IPS-18a (cell line): ENCODE results near the gene SIX2.

Experiments
- H3K27ac ChIP-seq: one replicate; pipeline ENCODE4 v1.5.1; 2013; ENCODE audit warnings: low read length
- H3K27me3 ChIP-seq: one replicate; pipeline ENCODE4 v1.6.1; 2013; ENCODE audit warnings: mild to moderate bottlenecking, low read length; ENCODE audit not compliant: control insufficient read depth, insufficient read depth
- H3K36me3 ChIP-seq: one replicate; pipeline ENCODE4 v1.6.1; 2013; ENCODE audit warnings: low read depth, low read length; ENCODE audit not compliant: control insufficient read depth
- H3K4me1 ChIP-seq: one replicate; pipeline ENCODE4 v1.6.1; 2013; ENCODE audit warnings: low read depth, low read length; ENCODE audit not compliant: control insufficient read depth
- H3K4me3 ChIP-seq: one replicate; pipeline ENCODE4 v1.5.1; 2013; ENCODE audit warnings: low read length
- H3K9ac ChIP-seq: one replicate; pipeline ENCODE4 v1.6.1; 2013; ENCODE audit warnings: mild to moderate bottlenecking, low read length, moderate library complexity
- H3K9me3 ChIP-seq: one replicate; pipeline ENCODE4 v1.6.1; 2013; ENCODE audit warnings: low read depth, low read length; ENCODE audit not compliant: control insufficient read depth

SIX2 gene

DNA sequence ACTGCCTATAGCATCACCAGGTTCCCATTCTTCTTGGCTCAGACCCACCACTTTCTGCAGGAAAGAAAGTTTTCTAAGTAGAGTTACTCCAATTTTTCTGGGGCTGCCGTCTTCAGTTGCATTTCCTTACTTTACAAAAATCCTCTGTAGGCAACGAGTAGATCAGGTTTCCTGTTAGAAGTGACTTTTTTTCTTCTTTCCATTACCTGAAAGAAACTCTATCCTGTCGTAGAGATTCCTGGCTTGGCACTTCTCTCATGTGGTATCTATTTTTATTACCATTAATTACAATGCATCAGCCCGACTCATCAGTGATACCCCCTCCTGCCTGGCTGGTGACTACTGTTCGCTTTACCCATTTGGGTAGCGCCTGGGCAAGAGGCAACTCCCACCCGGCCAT lies 5.6 kb upstream of the SIX2 start:
- no peak overlapping the region for H3K9ac ChIP-seq
- no peaks in the 10 kb centered on the region for H3K9me3 ChIP-seq
- no peak overlapping the region for H3K27ac ChIP-seq
- H3K36me3 ChIP-seq, result no peaks in the 10 kb centered on the region
- H3K27me3 ChIP-seq, result peaks cover 75% of the 10 kb centered on the region
- H3K4me3 ChIP-seq, result no peak overlapping the region
- H3K4me1 ChIP-seq, result peaks cover 7% of the 10 kb centered on the region

DNA sequence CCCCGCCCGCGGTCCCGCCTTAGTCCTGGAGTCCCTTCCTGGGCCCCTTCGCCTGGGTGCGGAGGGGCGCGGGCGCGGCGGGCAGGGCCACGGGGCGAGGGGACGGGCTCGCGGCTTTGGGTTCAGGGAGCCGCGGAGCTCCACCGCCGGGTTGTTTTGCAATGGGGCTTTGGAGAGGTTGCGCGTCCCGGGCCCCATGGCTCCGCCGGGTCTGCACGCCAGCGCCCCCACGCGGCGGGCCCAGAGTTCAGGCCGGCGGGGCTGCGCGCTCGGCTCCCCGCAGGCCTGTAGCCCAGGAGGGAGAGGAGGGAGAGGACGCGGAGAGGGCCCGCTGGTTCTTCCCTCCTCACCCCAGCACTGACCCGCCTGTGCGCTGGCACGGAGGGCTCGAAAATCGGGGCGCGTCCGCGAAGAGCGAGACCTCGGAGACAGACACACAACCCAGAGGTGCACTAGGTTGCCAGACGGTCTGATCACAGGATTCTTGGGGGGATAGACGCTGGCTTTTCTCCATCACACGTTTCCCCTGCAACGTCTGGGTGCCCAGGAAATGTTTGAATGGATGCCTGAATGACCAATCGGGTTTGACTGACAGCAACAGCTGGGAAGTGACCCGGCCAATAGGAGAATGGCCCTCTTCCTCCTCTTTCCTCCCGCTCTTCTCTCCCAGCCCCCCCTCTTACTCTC lies 4.9 kb upstream of the SIX2 start:
- peaks cover 81% of the 10 kb centered on the region for H3K27me3 ChIP-seq
- peak overlapping the region; percentile 52 for H3K4me3 ChIP-seq
- H3K9ac ChIP-seq, result no peak overlapping the region
- H3K4me1 ChIP-seq, result peaks cover 7% of the 10 kb centered on the region
- no peaks in the 10 kb centered on the region for H3K36me3 ChIP-seq
- no peak overlapping the region for H3K27ac ChIP-seq
- H3K9me3 ChIP-seq, result no peaks in the 10 kb centered on the region

DNA sequence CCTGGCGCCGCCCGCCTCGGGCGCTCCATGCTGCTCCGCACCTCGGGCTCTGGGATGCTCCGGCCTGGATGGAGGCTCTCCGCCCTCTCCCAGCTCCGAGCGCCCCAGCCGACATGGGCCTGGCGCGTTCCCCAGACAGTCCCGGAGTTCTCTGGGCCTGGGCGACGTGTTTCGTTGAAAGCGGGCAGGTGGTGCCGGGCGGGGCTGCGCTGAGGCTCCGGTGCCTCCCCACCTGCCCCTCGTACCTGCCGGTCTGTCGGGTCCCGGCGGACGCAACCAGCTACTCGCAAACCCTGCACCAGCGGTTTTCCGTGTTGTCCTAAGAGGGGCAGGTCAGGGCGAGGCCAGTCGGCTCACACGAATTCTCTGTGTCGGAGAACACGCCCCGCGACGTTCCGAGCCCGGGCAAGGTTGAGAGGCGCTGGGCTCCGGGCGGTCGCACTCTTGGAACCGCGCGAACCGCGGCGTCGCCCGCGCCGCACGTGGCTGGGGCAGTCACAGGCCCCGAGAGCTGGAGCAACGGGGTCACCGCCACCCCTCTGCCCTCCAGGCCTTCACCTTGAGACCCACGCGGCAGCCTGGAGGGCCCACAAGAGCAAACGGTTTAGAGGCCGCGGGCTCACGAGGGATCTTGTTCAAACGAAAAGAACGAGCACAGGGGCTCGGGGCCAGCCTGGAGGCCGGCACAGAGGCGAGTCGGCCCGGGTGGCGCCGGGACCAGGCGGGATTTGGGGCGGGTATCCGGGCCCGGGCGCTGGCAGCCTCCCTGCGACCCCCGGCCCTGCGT lies 4.2 kb upstream of the SIX2 start:
- Histone ChIP-seq H3K27ac (no peak overlapping the region), H3K27me3 (peaks cover 88% of the 10 kb centered on the region), H3K4me1 (peaks cover 12% of the 10 kb centered on the region), H3K36me3 (no peaks in the 10 kb centered on the region), H3K9me3 (no peaks in the 10 kb centered on the region), H3K4me3 (peak overlapping the region; percentile 52), H3K9ac (no peak overlapping the region)

DNA sequence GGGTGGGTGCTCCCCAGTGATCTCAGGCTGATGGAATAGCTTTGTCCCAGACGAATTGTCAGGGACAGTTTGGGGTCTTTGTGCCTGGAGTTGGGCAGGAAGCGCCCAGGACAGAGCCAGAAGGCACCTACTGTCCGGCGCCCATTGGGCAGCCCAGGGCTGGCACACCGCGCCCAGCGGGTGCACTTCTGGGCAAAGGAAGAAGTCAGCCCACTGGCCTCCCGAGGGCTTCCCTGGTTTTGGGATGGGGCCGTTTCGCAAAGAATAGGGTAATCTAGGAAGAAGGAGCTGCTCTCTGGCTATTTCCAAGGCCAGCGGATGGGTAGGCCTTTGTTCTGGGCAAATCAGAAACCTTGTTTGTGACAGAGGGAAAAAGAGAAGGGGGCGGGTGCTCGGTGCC lies 3.5 kb upstream of the SIX2 start:
- no peak overlapping the region for H3K9ac ChIP-seq
- H3K4me1 ChIP-seq, result peaks cover 12% of the 10 kb centered on the region
- no peaks in the 10 kb centered on the region for H3K36me3 ChIP-seq
- H3K27me3 ChIP-seq, result peaks cover 88% of the 10 kb centered on the region
- no peak overlapping the region for H3K27ac ChIP-seq
- H3K9me3 ChIP-seq, result no peaks in the 10 kb centered on the region
- H3K4me3 ChIP-seq, result peak overlapping the region; percentile 52

DNA sequence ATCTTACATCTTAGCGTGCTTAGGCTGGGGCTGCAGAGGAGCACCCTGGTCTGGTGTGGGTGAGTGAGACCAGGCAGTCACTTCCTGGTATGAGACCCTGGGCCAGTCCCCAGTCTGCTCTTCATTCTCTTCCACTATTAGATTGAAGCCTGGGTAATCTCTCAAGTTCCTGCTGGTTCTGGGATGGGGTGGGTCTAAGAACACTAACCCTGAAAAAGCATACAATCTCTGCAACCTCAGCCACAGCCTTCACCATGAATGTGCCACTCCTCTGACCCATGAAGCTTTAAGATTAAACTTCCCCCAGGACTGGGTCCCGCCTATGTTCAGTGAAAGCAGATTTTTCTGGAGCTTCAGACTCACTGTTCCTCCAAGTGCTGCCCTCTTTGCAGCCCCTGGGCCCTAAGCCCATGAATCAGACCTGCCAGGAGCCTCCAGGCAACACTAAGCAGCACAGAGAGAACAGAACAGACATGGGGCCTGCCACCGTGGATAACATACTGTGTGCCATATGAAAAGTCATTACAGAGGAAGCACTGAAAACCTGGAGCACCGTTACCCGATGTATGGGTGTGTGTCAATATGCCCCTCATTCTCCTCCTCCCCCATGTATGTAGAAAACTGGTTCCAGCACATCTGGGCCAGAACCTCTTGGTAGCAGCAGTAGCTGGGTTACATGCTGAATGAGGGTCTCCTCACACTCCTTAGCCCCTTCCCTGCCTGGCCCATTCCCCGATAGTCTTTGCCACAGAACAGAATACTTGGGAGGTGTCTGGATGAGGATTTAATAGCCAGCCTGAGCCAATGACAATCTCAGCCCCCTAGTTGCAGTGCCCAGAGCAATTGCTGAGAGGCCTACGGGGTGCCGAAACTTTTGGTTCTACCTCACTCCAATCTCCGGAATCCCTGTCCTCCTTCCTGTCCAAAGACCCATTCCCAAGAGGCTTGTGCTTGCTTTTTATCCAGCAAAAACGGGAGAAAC lies 2.7 kb upstream of the SIX2 start:
- peaks cover 12% of the 10 kb centered on the region for H3K4me1 ChIP-seq
- H3K27me3 ChIP-seq, result peaks cover 90% of the 10 kb centered on the region
- H3K4me3 ChIP-seq, result no peak overlapping the region
- no peak overlapping the region for H3K9ac ChIP-seq
- no peaks in the 10 kb centered on the region for H3K36me3 ChIP-seq
- H3K9me3 ChIP-seq, result no peaks in the 10 kb centered on the region
- H3K27ac ChIP-seq, result no peak overlapping the region

DNA sequence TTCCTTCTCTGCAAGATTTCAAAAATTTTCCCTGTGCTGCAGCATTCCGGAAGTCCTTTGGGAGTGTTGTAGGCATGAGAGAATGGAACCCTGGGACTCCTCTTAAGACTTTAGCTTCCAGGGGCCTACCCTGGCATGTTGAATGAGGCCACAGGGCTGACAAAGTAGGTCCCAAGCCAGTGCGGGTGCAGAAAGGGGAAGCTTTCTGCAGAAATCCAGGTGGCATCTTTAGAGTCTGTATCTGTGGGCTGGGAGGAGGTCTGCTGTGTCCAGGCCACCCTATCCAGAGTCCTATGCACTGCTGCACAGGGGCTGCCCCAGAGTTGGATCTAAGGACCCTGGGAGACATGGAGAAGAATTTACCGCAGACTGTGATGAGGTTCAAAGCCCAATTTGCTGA lies 1.9 kb upstream of the SIX2 start:
- no peaks in the 10 kb centered on the region for H3K9me3 ChIP-seq
- H3K27ac ChIP-seq, result no peak overlapping the region
- H3K36me3 ChIP-seq, result no peaks in the 10 kb centered on the region
- H3K9ac ChIP-seq, result no peak overlapping the region
- peaks cover 98% of the 10 kb centered on the region for H3K27me3 ChIP-seq
- no peak overlapping the region for H3K4me3 ChIP-seq
- H3K4me1 ChIP-seq, result peaks cover 12% of the 10 kb centered on the region

DNA sequence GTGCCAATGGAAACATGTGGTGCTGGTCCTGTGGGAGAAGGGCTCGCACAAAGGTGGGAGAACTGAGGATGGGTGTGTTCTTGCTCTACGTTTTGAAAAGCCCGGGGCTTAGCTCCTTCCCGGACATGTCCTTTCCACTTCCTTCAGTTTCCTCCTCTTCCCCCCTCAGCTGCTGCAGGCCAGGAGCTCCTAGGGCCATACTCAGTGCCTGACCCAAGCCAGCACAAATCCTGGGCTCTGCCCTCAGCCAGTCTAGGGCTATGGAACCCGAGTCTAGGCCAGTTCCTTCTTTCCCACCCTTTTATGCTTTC lies 1.4 kb upstream of the SIX2 start:
- H3K27me3 ChIP-seq, result peaks cover 98% of the 10 kb centered on the region
- H3K27ac ChIP-seq, result no peak overlapping the region
- no peaks in the 10 kb centered on the region for H3K36me3 ChIP-seq
- H3K4me1 ChIP-seq, result peaks cover 12% of the 10 kb centered on the region
- no peaks in the 10 kb centered on the region for H3K9me3 ChIP-seq
- no peak overlapping the region for H3K9ac ChIP-seq
- peak overlapping the region; percentile 68 for H3K4me3 ChIP-seq

DNA sequence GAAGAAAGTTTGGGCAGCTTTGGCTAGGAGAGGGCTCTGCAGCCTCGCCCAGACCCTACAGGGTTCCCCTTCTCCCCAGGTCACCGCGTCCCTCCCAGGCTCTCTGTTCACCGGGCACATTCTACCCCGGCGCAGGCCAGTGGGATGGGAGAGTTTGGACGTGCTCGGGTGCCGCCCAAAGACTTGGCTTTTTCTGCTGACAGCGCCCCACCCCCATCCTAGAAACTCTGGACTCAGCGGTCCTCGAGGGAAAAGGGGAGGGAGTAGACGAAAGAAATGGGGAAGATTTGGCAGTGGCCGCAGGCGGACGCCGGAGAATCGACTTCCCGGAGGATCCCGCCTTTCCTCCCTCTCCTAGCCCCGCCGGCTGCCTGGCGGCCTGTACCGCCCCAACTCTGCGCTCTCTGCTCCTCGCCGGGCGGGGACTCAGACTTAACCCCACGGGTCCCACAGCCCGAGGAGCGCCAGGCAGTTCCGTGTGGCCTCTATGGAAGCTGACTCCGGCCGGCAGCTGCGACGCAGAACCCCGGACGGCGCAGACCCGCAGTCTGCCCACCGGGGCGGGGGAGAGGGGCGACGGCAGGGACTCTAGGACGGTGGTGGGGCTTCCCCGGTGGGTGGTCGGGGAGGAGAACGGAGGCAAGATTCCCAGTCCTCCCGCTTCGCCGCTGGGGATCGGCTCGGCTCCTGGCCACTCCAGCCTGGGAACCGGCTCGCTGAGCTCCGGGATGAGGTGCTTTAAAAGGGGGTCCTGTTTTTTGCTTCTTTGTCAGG lies 863 bp upstream of the SIX2 start:
- no peak overlapping the region for H3K27ac ChIP-seq
- H3K36me3 ChIP-seq, result no peaks in the 10 kb centered on the region
- no peaks in the 10 kb centered on the region for H3K9me3 ChIP-seq
- H3K27me3 ChIP-seq, result peaks cover 98% of the 10 kb centered on the region
- H3K4me1 ChIP-seq, result peaks cover 15% of the 10 kb centered on the region
- no peak overlapping the region for H3K9ac ChIP-seq
- H3K4me3 ChIP-seq, result peak overlapping the region; percentile 68

DNA sequence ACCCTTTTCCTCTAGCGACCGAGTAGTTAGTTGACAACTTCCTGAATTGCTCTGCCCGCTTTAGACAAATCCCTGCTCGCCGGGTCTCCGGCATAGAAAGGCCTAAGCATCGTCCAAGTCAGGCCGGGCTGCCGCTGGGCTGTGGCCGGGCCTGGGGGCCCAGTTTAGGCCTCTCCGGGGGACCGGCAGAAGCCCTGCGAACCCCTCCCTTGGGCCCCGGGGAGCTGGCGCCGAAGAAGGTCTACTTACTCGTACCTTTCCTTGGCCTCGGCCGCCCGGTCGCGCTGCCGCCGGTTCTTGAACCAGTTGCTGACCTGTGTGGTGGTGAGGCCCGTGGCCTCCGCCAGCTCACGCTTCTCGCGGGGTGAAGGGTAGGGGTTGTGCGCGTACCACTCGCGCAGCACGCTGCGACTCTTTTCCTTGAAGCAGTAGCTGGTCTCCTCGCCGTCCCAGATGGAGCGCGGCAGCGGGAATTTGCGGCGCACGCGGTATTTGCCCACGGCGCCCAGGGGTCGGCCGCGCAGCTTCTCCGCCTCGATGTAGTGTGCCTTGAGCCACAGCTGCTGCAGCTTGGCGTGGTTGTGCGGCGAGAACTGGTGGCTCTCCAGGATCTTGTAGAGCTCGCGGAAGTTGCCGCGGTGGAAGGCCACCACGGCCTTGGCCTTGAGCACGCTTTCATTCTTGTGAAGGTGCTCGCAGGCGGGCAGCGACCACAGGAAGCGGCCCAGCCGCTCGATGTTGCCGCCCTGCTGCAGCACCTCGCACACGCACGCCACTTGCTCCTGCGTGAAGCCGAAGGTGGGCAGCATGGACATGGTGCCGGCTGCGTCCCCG lies 739 bp downstream of the SIX2 start:
- Histone ChIP-seq H3K27ac (no peak overlapping the region), H3K4me3 (peak overlapping the region; percentile 22), H3K27me3 (peaks cover 99% of the 10 kb centered on the region), H3K9ac (no peak overlapping the region), H3K4me1 (peaks cover 24% of the 10 kb centered on the region), H3K9me3 (no peaks in the 10 kb centered on the region), H3K36me3 (no peaks in the 10 kb centered on the region)

DNA sequence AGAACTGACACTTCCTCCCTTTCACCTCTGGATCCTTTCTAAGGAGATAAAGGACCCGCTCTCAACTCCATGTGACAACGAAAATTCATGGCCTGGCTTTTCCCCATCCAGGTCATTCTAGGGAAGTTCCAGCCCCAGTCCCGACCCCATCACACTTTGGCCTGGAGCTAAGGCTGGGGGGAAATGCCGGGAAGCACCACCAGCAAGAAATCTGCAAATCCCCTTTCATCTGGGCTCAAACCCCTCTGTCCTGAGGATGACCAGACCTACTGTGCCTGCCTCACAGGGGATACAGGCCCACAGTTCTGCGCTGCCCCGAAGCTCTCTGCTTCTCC lies 1.3 kb downstream of the SIX2 start:
- no peak overlapping the region for H3K4me3 ChIP-seq
- H3K4me1 ChIP-seq, result peaks cover 24% of the 10 kb centered on the region
- peaks cover 99% of the 10 kb centered on the region for H3K27me3 ChIP-seq
- no peak overlapping the region for H3K27ac ChIP-seq
- no peaks in the 10 kb centered on the region for H3K36me3 ChIP-seq
- H3K9me3 ChIP-seq, result no peaks in the 10 kb centered on the region
- no peak overlapping the region for H3K9ac ChIP-seq
